K562 (cell line): Measurements from ENCODE around the gene SIRPB2. TPM values are rescaled to one million over a fixed set of nuclear protein-coding genes. Genes with fewer than 3 reads are reported as not detected.

Source experiments
- ATAC-seq: fragments of 200-7000 bp; cut with Tn5 transposase; 3 replicates; pipeline ENCODE4 v1.9.1; 2020; ENCODE audit warnings: moderate library complexity
- BruUV-seq: library from RNA; stranded (reverse); fragments of 400-500 nt; replicated peaks from 2 replicates; lab custom pipeline; 2021; lab: Mats Ljungman, UMichigan
- CTCF ChIA-PET: fragments of 300-600 bp; formaldehyde crosslinking; extraction: SDS; loops from one replicate; lab custom pipeline; 2021; ENCODE audit warnings: low intra/inter-chr PET ratio; lab: Yijun Ruan, JAX
- POLR2A ChIA-PET: fragments of 300-600, 350-650 bp; sonication (Branson Sonifier 250); formaldehyde crosslinking; extraction: SDS; loops from one replicate; lab custom pipeline; 2021; ENCODE audit warnings: antibody characterized with exemption, inconsistent platforms; lab: Yijun Ruan, JAX
- DNase-seq, 4 experiments: peaks; one replicate each; pipeline versions ENCODE4 v3.0.0 to v3.0.0-alpha.2; 2011 to 2018; ENCODE audit warnings: low spot score in 3 of 4, mixed read lengths in 3 of 4; ENCODE audit errors: extremely low read depth in 1 of 4
- FAIRE-seq: peaks from 2 replicates; lab custom pipeline; 2011; peaks lifted over from hg19 to GRCh38; lab: Jason Lieb, UNC
- H2AFZ ChIP-seq: 2 replicates; pipeline ENCODE4 v1.6.0; 2011; ENCODE audit warnings: low read depth, low read length, control low read depth, inconsistent platforms
- H3K27ac ChIP-seq: fragments of 200-600 bp; 3 replicates; pipeline ENCODE4 v1.8.0; 2011; ENCODE audit warnings: low read depth, mild to moderate bottlenecking, control low read depth, inconsistent platforms, low read length, moderate library complexity, mixed read lengths; ENCODE audit errors: extremely low read depth
- H3K27me3 ChIP-seq, 2 experiments: fragments of 300-600 bp in 1 of 2; 2 replicates in 1 of 2; 3 replicates in 1 of 2; pipeline versions ENCODE4 v1.6.0 to v1.8.0; 2011; ENCODE audit warnings: inconsistent platforms in 2 of 2, low read length in 2 of 2, mild to moderate bottlenecking in 1 of 2, mixed read lengths in 1 of 2, moderate library complexity in 1 of 2; ENCODE audit not compliant: control insufficient read depth in 2 of 2, insufficient read depth in 2 of 2
- H3K36me3 ChIP-seq: fragments of 300-600 bp; 3 replicates; pipeline ENCODE4 v1.8.0; 2011; ENCODE audit warnings: mild to moderate bottlenecking, low read length, inconsistent platforms; ENCODE audit not compliant: control insufficient read depth, insufficient read depth
- H3K4me1 ChIP-seq, 2 experiments: fragments of 200-600 bp in 1 of 2; replicated peaks in 1 of 2; 2 replicates in 1 of 2; 3 replicates in 1 of 2; pipeline versions ENCODE4 v1.5.1 to v1.8.0; 2011; ENCODE audit warnings: inconsistent platforms in 2 of 2, low read length in 2 of 2, mild to moderate bottlenecking in 1 of 2, mixed read lengths in 1 of 2, moderate library complexity in 1 of 2; ENCODE audit not compliant: control insufficient read depth in 2 of 2, insufficient read depth in 2 of 2
- H3K4me2 ChIP-seq: 2 replicates; pipeline ENCODE4 v1.6.1; 2011; ENCODE audit warnings: low read length, control low read depth, inconsistent platforms, mixed read lengths; ENCODE audit not compliant: insufficient read depth
- H3K4me3 ChIP-seq: fragments of 200-600 bp; sonication (generic), shearing (Covaris generic); 2 replicates; pipeline ENCODE4 v1.5.1; 2016; ENCODE audit warnings: control low read depth, inconsistent platforms
- H3K79me2 ChIP-seq: fragments of 200-600 bp; 3 replicates; pipeline ENCODE4 v1.8.0; 2011; ENCODE audit warnings: low read length, inconsistent platforms; ENCODE audit not compliant: control insufficient read depth, insufficient read depth
- H3K9ac ChIP-seq, 2 experiments: 2 replicates each; pipeline versions ENCODE4 v1.6.0 to v1.6.1; 2011; ENCODE audit warnings: low read depth in 2 of 2, low read length in 2 of 2, control low read depth in 1 of 2, inconsistent platforms in 1 of 2, mild to moderate bottlenecking in 1 of 2, mixed read lengths in 1 of 2; ENCODE audit not compliant: insufficient read depth in 1 of 2
- H3K9me1 ChIP-seq: one replicate; pipeline ENCODE4 v1.6.0; 2011; ENCODE audit warnings: inconsistent platforms, mild to moderate bottlenecking, low read length, moderate library complexity; ENCODE audit not compliant: control insufficient read depth, insufficient read depth
- H3K9me3 ChIP-seq: replicated peaks from 2 replicates; pipeline ENCODE4 v1.5.1; 2011; ENCODE audit warnings: low read depth, low read length, inconsistent platforms; ENCODE audit not compliant: control insufficient read depth, insufficient read depth
- H4K20me1 ChIP-seq: replicated peaks from 2 replicates; pipeline ENCODE4 v1.6.1; 2011; ENCODE audit warnings: low read length, inconsistent platforms, mixed read lengths; ENCODE audit not compliant: control insufficient read depth, insufficient read depth
- ELF2 ChIP-seq: fragments of 250-450 bp; sonication (Bioruptor Pico); IDR thresholded peaks from 2 replicates; pipeline ENCODE4 v1.5.0; 2021; ENCODE audit warnings: mild to moderate bottlenecking
- GTF2F1 ChIP-seq: IDR thresholded peaks from 2 replicates; pipeline ENCODE4 v1.6.1; 2011; ENCODE audit warnings: low read depth, low read length, improper control_type of control experiment
- SLC30A9 ChIP-seq: fragments of 250-450 bp; sonication (Bioruptor Pico); IDR thresholded peaks from 2 replicates; pipeline ENCODE4 v1.8.0; 2022; ENCODE audit warnings: mild to moderate bottlenecking, moderate library complexity
- TCF3 ChIP-seq: sonication (generic); formaldehyde crosslinking; IDR thresholded peaks from 2 replicates; pipeline ENCODE4 v1.4.0; 2020; ENCODE audit warnings: mild to moderate bottlenecking, missing genetic modification reagents
- TSC22D4 ChIP-seq: fragments of 450-650 bp; IDR thresholded peaks from 2 replicates; pipeline ENCODE4 v1.6.1; 2016; ENCODE audit warnings: missing genetic modification characterization, missing biosample characterization, control low read depth
- ZNF217 ChIP-seq: sonication (generic); formaldehyde crosslinking; IDR thresholded peaks from 2 replicates; pipeline ENCODE4 v1.8.0; 2022; ENCODE audit warnings: mild to moderate bottlenecking, missing genetic modification reagents
- WGBS: fragments of 100-300 bp; shearing (Covaris generic); methylation state at CpG from one replicate; pipeline ENCODE4 v1.1.6; 2016; ENCODE audit warnings: low coverage, mixed read lengths; ENCODE audit not compliant: insufficient coverage; ENCODE audit errors: missing lambda C conversion rate; 5-methylcytosine and 5-hydroxymethylcytosine counted together
- in situ Hi-C: fragments of 300-500 bp; cut with MboI; formaldehyde crosslinking; loops from 4 replicates; pipeline ENCODE4 v1.15.0; 2018; ENCODE audit warnings: inconsistent platforms, mixed read lengths
- intact Hi-C: fragments of 100-400 bp; cut with micrococcal nuclease; formaldehyde crosslinking; loops from 2 replicates; pipeline ENCODE4 v1.14.2; 2022
- polyA plus RNA-seq, 8 experiments: library from polyadenylated mRNA; depleted of rRNA in 4 of 8; stranded (reverse) in 5 of 8; unstranded in 3 of 8; fragments of >200 nt; fragmentation: Nextera tagmentation in 2 of 8; fragmentation: Illumina TruSeq in 1 of 8; extraction: Ambion mirVana in 2 of 8; extraction: Trizol in 1 of 8; gene quantifications; 2 replicates each; pipeline versions ENCODE4 v1.2.1 to v1.2.3, GENCODE V29; 2011 to 2014; ENCODE audit warnings: inconsistent platforms in 1 of 8, missing spikeins in 1 of 8
- total RNA-seq, 7 experiments: library from RNA; depleted of rRNA in 6 of 7; stranded (reverse); fragments of >200 nt in 6 of 7; fragmentation: Illumina TruSeq in 2 of 7; extraction: Trizol in 2 of 7; gene quantifications; 2 replicates each; pipeline versions ENCODE4 v1.2.1 to v1.2.3, GENCODE V29; 2011 to 2021; ENCODE audit warnings: low replicate concordance in 1 of 7
- TF ChIP-seq, protein P1 (sequence below), 2 experiments: fragments of 450-650 bp; conservative IDR thresholded peaks; 2 replicates each; pipeline ENCODE4 v1.6.1; 2017; ENCODE audit warnings: mild to moderate bottlenecking in 2 of 2, moderate library complexity in 2 of 2
- TF ChIP-seq, protein P2 (sequence below): fragments of 450-650 bp; IDR thresholded peaks from 2 replicates; pipeline ENCODE4 v1.6.1; 2018; ENCODE audit warnings: mild to moderate bottlenecking, low read depth; ENCODE audit not compliant: partially characterized antibody
- TF ChIP-seq, protein P3 (sequence below): fragments of 450-650 bp; IDR thresholded peaks from 2 replicates; pipeline ENCODE4 v1.6.1; 2016; ENCODE audit warnings: missing biosample characterization, missing genetic modification characterization
- TF ChIP-seq, protein P4 (sequence below): fragments of 450-650 bp; IDR thresholded peaks from 2 replicates; pipeline ENCODE4 v1.6.1; 2016
- TF ChIP-seq, protein P5 (sequence below): fragments of 450-650 bp; conservative IDR thresholded peaks from 2 replicates; pipeline ENCODE4 v1.6.1; 2016; ENCODE audit warnings: missing genetic modification characterization, low read depth, mild to moderate bottlenecking, control low read depth, missing compliant biosample characterization

SIRPB2 gene
- total and polyA plus RNA-seq, 9 of the 15 experiments (the other 6 are each of a cell fraction or from before 2014, with no cell fraction given), result 0.07 TPM; not detected in 7

DNA sequence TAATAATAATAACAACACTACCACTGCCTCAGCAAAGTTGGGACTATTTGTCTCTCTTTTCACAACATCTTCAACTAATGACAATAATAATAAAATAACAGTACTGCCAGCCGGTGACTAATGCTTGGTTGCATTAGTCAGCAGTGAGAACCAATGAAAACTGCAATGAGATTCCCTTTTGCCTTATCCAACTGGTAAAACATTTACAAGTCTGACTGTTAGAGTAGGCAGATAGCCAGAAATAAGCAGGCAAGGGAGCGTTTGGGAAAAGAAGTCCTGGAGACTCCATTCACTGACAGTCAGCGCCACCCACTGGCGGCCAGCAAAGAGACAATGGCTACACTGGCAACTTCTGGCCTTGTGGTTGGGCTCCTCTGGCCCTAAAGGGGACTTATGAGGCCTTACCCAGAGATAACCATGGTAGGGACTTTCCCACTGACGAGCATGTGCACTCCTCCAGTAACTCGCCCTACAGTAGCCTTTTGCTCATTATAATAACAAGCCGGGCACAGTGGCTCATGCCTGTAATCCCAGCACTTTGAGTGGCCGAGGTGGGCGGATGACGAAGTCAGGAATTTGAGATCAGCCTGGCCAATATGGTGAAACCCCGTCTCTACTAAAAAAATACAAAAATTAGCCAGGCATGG lies 21.2 kb downstream of the SIRPB2 start (continued):
- TF ChIP-seq, protein P1, sequence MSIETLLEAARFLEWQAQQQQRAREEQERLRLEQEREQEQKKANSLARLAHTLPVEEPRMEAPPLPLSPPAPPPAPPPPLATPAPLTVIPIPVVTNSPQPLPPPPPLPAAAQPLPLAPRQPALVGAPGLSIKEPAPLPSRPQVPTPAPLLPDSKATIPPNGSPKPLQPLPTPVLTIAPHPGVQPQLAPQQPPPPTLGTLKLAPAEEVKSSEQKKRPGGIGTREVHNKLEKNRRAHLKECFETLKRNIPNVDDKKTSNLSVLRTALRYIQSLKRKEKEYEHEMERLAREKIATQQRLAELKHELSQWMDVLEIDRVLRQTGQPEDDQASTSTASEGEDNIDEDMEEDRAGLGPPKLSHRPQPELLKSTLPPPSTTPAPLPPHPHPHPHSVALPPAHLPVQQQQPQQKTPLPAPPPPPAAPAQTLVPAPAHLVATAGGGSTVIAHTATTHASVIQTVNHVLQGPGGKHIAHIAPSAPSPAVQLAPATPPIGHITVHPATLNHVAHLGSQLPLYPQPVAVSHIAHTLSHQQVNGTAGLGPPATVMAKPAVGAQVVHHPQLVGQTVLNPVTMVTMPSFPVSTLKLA (conservative IDR thresholded peaks at IDR 0.05), result 0 out of 4 replicates have a peak, but pooled peaks of 1 of the 2 experiments have one; percentile 26

DNA sequence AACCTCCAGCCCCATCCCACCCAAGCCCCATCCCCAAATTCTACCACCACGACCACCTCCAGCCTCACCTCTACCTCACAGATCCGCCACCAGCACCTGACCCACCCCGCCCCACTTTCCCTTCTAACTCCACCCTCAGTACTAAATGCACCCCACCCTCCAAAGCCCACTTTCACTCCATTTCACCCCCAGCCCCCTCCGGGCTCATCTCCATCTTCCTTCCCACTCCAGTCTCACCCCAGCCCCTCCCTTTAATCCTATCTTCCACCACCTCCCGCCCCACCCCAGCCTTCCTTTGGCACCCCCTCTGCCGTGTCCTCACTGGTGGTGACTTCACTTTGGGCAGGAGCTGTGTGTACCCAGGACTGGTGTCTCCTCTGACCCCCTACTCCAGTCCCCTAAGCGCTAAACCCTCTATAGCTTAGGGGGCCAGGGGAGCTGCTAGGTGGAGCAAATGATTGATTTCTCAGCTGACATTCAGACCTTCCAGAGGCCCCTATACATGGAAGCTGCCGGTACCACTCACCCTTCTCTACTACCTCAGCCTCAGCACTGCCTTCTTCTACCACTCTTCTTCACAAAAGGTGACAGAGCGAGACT lies 21.8 kb downstream of the SIRPB2 start:
- Histone ChIP-seq H3K9ac (0 out of 4 replicates have a peak overlapping the region, but pooled peaks of 1 of the 2 experiments have one; percentile 34), H3K36me3 (peaks cover 14% of the 10 kb centered on the region), H3K79me2 (peaks cover 22% of the 10 kb centered on the region), H3K4me1 (peaks cover 22 to 45% of the 10 kb centered on the region in 2 experiments), H3K27me3 (no peaks in the 10 kb centered on the region), H3K4me3 (no peak overlapping the region), H4K20me1 (peaks cover 8% of the 10 kb centered on the region; the same call in 1 of the 2 replicates), H2AFZ (peak overlapping the region; percentile 71), H3K9me1 (no peaks in the 10 kb centered on the region), H3K4me2 (no peak overlapping the region), H3K9me3 (no peaks in the 10 kb centered on the region), H3K27ac (peak overlapping the region; percentile 68; the same call in 2 of the 3 replicates)
- CTCF ChIA-PET, result interaction anchor here (1.2 kb wide), 2 partner anchors 27 to 156 kb away, joined by 3 to 6 read pairs; no protein-coding TSS in a partner anchor
- POLR2A ChIA-PET, result interaction anchor here (0.6 to 1.1 kb wide), 2 partner anchors 19 to 87 kb away, joined by 3 read pairs; no protein-coding TSS in a partner anchor
- FAIRE-seq (no peak), ATAC-seq (no peak), DNase-seq (peak in 2 of 4 experiments; percentile 11 to 23)
- WGBS, result 46% methylated on average over 4 of the region's 9 CpGs
- in situ Hi-C loops (no loop called here), intact Hi-C loops (loop anchor here (2.0 to 10.0 kb wide), 2 partner anchors 29 to 145 kb away; partner anchors contain the start of gene SDCBP2)
- BruUV-seq, result no TSS peak
- TF ChIP-seq SLC30A9 (no peak), ELF2 (CRISPR knock-in tag) (no peak), TSC22D4 (no peak), GTF2F1 (no peak), TCF3 (CRISPR knock-in tag) (no peak), ZNF217 (CRISPR knock-in tag) (no peak)
- TF ChIP-seq, protein P2, sequence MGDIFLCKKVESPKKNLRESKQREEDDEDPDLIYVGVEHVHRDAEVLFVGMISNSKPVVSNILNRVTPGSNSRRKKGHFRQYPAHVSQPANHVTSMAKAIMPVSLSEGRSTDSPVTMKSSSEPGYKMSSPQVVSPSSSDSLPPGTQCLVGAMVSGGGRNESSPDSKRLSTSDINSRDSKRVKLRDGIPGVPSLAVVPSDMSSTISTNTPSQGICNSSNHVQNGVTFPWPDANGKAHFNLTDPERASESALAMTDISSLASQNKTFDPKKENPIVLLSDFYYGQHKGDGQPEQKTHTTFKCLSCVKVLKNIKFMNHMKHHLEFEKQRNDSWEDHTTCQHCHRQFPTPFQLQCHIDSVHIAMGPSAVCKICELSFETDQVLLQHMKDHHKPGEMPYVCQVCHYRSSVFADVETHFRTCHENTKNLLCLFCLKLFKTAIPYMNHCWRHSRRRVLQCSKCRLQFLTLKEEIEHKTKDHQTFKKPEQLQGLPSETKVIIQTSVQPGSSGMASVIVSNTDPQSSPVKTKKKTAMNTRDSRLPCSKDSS, result no peak
- TF ChIP-seq, protein P3, sequence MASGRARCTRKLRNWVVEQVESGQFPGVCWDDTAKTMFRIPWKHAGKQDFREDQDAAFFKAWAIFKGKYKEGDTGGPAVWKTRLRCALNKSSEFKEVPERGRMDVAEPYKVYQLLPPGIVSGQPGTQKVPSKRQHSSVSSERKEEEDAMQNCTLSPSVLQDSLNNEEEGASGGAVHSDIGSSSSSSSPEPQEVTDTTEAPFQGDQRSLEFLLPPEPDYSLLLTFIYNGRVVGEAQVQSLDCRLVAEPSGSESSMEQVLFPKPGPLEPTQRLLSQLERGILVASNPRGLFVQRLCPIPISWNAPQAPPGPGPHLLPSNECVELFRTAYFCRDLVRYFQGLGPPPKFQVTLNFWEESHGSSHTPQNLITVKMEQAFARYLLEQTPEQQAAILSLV (tag), result no peak
- TF ChIP-seq, protein P4, sequence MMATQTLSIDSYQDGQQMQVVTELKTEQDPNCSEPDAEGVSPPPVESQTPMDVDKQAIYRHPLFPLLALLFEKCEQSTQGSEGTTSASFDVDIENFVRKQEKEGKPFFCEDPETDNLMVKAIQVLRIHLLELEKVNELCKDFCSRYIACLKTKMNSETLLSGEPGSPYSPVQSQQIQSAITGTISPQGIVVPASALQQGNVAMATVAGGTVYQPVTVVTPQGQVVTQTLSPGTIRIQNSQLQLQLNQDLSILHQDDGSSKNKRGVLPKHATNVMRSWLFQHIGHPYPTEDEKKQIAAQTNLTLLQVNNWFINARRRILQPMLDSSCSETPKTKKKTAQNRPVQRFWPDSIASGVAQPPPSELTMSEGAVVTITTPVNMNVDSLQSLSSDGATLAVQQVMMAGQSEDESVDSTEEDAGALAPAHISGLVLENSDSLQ, result 0 out of 2 replicates have a peak, but pooled peaks have one; percentile 20
- TF ChIP-seq, protein P5, sequence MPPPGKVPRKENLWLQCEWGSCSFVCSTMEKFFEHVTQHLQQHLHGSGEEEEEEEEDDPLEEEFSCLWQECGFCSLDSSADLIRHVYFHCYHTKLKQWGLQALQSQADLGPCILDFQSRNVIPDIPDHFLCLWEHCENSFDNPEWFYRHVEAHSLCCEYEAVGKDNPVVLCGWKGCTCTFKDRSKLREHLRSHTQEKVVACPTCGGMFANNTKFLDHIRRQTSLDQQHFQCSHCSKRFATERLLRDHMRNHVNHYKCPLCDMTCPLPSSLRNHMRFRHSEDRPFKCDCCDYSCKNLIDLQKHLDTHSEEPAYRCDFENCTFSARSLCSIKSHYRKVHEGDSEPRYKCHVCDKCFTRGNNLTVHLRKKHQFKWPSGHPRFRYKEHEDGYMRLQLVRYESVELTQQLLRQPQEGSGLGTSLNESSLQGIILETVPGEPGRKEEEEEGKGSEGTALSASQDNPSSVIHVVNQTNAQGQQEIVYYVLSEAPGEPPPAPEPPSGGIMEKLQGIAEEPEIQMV (tag), result no peak
